ENCODE measurements around the gene CEMIP2.
A peak's percentile ranks its signal among the peaks of the same experiment; 100 is the strongest.
"Not testable (repeated sequence)": the region's sequence is repeated elsewhere in the genome, so short reads cannot be mapped to it uniquely, and the experiment has no call there.

Gene CEMIP2, protein sequence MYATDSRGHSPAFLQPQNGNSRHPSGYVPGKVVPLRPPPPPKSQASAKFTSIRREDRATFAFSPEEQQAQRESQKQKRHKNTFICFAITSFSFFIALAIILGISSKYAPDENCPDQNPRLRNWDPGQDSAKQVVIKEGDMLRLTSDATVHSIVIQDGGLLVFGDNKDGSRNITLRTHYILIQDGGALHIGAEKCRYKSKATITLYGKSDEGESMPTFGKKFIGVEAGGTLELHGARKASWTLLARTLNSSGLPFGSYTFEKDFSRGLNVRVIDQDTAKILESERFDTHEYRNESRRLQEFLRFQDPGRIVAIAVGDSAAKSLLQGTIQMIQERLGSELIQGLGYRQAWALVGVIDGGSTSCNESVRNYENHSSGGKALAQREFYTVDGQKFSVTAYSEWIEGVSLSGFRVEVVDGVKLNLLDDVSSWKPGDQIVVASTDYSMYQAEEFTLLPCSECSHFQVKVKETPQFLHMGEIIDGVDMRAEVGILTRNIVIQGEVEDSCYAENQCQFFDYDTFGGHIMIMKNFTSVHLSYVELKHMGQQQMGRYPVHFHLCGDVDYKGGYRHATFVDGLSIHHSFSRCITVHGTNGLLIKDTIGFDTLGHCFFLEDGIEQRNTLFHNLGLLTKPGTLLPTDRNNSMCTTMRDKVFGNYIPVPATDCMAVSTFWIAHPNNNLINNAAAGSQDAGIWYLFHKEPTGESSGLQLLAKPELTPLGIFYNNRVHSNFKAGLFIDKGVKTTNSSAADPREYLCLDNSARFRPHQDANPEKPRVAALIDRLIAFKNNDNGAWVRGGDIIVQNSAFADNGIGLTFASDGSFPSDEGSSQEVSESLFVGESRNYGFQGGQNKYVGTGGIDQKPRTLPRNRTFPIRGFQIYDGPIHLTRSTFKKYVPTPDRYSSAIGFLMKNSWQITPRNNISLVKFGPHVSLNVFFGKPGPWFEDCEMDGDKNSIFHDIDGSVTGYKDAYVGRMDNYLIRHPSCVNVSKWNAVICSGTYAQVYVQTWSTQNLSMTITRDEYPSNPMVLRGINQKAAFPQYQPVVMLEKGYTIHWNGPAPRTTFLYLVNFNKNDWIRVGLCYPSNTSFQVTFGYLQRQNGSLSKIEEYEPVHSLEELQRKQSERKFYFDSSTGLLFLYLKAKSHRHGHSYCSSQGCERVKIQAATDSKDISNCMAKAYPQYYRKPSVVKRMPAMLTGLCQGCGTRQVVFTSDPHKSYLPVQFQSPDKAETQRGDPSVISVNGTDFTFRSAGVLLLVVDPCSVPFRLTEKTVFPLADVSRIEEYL (N-terminal part only)
- total RNA-seq, result 43.0 to 174 (median 93.7) reads per million in 18 experiments

- peak; percentile 89 for DNase-seq
Observed at GRCh38 chr9:71768388-71769174, at the start of gene CEMIP2. TSS of gene CEMIP2 (minus strand) at chr9:71768513. CDS start at chr9:71750373, 18,140 bp downstream.

GRCh38 chr9:71816916-71817451 is 48.7 kb upstream of the CEMIP2 start:
- no peak for DNase-seq

- no peak for DNase-seq
Observed at GRCh38 chr9:71814815-71815214, 46.5 kb upstream of the CEMIP2 start.

- no peak for DNase-seq
Observed at GRCh38 chr9:71814226-71814625, 45.9 kb upstream of the CEMIP2 start.

GRCh38 chr9:71812385-71812784 is 44.1 kb upstream of the CEMIP2 start:
- no peak for DNase-seq

DNA sequence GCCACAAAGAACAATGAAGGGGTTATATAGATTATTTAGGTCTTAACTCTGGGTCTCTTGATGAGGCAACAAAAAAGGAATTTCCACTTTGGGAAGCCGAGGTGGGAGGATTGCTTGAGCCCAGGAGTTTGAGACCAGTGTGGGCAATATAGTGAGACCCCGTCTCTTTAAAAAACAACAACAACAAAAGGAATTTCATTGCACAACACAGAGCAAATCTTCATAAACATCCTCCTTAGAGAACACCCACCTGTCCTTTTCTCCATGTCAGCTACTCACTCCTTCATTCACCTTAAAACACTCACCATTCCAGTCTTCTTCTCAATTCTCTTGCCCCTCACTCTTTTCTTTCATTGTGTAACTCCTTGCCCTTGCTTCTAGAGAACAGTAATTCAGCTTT is 39.8 kb upstream of the CEMIP2 start:
- DNase-seq, result no peak

GRCh38 chr9:71806901-71807307 is 38.6 kb upstream of the CEMIP2 start:
- DNase-seq, result peak; percentile 69 to 77

DNA sequence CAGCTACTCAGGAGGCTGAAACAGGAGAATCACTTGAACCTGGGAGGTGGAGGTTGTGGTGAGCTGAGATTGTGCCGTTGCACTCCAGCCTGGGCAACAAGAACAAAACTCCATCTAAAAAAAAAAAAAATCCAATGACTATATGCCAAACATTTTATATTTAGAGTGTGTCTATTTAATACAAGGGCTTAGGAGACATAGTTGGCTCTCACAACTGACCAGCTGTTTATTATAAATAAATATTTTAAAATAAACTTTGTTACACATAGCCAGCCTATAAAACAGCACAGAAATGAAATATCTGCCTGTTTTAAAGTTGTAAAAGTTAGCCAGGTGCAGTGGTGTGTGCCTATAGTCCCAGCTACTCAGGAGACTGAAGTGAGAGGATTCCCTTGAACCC is 36.8 kb upstream of the CEMIP2 start:
- not testable (repeated sequence) for DNase-seq

DNA sequence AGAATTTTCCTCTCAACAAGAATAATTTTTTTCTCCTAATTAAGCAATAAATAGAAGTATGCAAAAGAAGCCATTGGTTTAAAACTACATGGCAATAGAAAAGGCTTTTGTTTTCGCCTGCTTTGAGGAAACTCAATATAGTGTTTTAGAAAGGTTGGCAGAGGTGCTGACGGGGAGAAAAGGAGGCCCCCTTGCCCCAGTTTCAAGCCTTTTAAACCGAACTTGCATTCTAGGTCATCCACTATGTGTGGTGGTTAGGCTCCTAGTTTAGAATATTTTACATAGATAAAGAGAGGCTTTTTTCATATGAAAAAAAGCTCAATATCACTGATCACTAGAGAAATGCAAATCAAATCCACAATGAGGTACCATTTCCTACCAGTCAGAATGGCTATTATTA is 33.5 kb upstream of the CEMIP2 start:
- no peak for DNase-seq

GRCh38 chr9:71797266-71797665 is 29.0 kb upstream of the CEMIP2 start:
- DNase-seq, result no peak

DNA sequence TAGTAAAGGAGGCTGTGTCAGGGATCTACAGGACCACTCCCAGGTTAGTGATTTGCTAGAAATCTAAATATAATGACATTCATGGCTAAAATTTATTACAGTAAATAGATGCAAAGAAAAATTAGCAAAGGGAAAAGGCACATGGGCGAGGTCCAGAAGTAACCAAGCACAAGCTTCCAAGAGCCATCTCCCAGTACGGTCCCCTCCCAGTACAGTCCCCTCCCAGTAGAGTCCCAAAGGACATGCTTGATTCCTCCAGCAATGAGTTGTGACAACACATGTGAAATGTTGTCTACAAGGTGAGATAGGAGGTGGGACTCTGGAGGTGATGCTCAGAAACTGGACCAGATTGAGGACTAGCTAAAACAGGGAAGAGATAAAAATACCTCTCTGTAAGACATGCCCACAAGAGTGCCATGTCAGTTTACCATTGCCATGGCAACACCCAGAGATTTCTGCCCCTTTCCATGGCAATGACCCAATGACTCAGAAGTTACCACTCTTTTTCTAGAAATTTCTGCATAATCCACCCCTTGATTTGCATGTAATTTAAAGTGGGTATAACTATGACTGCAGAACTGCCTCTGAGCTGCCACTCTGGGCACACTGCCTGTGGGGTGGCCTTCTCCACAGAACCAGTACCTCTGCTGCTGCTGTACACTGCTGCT is 27.9 kb upstream of the CEMIP2 start:
- no peak for DNase-seq

GRCh38 chr9:71795097-71795813 is 26.9 kb upstream of the CEMIP2 start:
- DNase-seq, result no peak

DNA sequence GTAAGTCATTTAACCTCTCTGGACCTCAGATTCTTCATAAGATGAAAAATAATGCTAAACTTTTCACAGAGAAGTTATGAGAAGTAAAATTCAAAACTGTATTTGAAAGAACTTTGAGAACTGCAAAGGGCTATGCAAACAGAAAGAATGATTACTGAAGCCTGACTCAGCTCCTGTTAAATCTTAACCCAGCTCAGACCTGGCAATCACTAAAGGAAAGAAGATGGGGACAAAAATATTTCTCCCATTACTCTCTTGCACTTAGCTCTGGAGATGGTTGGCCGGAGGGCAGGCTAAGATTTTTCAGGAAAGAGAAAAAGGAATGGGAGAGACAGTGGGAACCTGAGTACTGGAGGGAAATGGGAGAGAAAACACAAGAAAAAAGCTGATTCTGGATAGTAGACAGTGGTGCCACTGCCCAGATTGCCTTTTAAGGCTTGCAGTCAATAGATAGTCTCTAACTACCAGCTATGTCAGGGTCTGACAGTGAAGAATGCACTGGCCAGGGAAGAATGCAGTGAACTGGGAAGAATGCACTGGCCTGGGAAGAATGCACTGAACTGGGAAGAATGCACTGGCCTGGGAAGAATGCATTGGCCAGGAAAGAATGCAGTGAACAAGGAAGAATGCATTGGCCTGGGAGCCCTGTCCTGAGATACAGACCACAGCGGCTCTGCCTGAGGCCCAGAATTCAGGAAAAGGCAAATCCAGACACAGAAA is 25.2 kb upstream of the CEMIP2 start:
- no peak for DNase-seq

GRCh38 chr9:71791875-71792274 is 23.6 kb upstream of the CEMIP2 start:
- DNase-seq, result no peak

GRCh38 chr9:71790296-71790695 is 22.0 kb upstream of the CEMIP2 start:
- no peak for DNase-seq

DNA sequence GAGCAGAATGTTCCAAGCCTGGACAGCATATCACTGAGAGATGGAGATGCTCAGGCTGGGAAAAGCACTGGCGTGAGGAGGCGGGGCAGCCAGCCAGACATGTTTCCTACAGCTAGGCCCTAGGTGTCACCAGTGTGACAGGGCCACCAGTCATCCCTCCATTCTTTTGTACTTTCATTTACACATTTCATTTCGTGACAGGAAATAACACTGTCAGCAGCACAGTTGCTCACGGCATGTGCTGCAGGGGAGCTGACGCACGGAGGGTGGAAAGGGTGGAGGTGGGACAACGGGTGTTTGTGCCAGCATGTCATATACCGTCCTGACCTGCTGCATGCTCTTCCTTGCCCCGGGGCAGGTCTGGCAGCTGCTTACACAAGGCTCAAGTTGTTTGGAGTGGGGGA is 14.8 kb upstream of the CEMIP2 start:
- no peak for DNase-seq

GRCh38 chr9:71781391-71781790 is 13.1 kb upstream of the CEMIP2 start:
- no peak for DNase-seq

GRCh38 chr9:71780953-71781352 is 12.6 kb upstream of the CEMIP2 start:
- DNase-seq, result no peak

DNA sequence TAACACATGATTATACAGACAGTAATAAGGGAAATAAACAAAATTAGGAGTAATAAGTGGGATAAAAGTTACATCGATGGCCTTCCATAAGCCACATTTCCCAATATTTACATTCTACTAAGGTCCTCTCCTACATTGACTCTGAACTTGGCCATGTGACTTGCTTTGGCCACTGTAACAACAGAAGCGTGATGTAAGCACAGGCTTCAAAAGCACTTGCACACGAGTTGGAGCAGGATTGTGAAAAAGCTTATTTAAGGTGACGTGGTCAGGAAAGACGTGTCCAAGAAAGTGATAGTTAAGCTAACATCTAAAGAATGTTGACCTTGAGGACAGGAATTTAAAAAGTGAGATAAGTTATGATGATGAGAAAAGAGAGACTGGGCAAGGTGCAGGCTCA is 9.8 kb upstream of the CEMIP2 start:
- no peak for DNase-seq

DNA sequence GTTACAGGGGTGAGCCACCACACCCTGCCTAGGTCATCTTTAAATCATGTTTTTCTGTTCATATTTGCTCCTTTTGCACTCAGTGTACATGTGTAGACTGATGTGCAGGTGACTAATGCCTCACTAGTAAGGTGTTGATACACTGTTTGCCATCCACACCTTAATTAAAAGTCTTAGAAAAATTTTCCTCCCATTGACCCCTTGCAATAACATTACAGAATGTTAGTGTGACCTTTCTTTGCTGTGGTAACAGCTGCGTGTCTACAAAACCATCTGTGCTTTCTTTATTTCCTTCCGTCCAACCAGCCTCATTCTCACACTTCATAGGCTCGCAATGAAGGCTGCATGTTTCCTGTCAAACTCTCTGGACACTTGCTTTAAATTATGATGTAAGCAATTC is 6.6 kb upstream of the CEMIP2 start:
- DNase-seq, result no peak
